CD4-positive, alpha-beta T cell (primary cell): ENCODE data around the gene POU2F3. TPM values are rescaled to one million over a fixed set of nuclear protein-coding genes. Genes with fewer than 3 reads are reported as not detected.

Source experiments
- ATAC-seq: fragments of 200-7000 bp; cut with Tn5 transposase; one replicate; pipeline ENCODE4 v1.10.0; 2022; ENCODE audit warnings: mild to moderate bottlenecking; ENCODE audit not compliant: poor library complexity
- CTCF ChIA-PET: fragments of 350-600 bp; sonication (Branson Sonifier 250); formaldehyde crosslinking; loops from one replicate; lab custom pipeline; 2021; ENCODE audit warnings: antibody characterized with exemption, inconsistent platforms; lab: Charles Lee
- POLR2A ChIA-PET: fragments of 350-600 bp; sonication (Branson Sonifier 250); formaldehyde crosslinking; loops from one replicate; lab custom pipeline; 2021; ENCODE audit warnings: antibody characterized with exemption, inconsistent platforms; lab: Charles Lee
- DNase-seq, 14 experiments: peaks; one replicate each; pipeline ENCODE4 v3.0.0-alpha.2; 2013 to 2020; ENCODE audit warnings: mixed read lengths in 2 of 14
- H3K27ac ChIP-seq, 2 donors: one replicate each; pipeline versions ENCODE4 v1.5.1 to v1.7.0; 2013; ENCODE audit warnings: low read length in 2 of 2, low read depth in 1 of 2, mild to moderate bottlenecking in 1 of 2
- H3K27me3 ChIP-seq, 2 experiments: 1 replicate in 1 of 2; 2 replicates in 1 of 2; pipeline versions ENCODE4 v1.6.1 to v1.7.0; 2013; ENCODE audit warnings: low read length in 2 of 2, control low read depth in 1 of 2, mild to moderate bottlenecking in 1 of 2, moderate library complexity in 1 of 2; ENCODE audit not compliant: insufficient read depth in 2 of 2, control insufficient read depth in 1 of 2
- H3K36me3 ChIP-seq: one replicate; pipeline ENCODE4 v1.6.1; 2013; ENCODE audit warnings: low read length, control low read depth; ENCODE audit not compliant: insufficient read depth
- H3K4me1 ChIP-seq: one replicate; pipeline ENCODE4 v1.6.1; 2013; ENCODE audit warnings: low read length, control low read depth; ENCODE audit not compliant: insufficient read depth
- H3K4me3 ChIP-seq: one replicate; pipeline ENCODE4 v1.5.1; 2013; ENCODE audit warnings: mild to moderate bottlenecking, low read length, moderate library complexity
- H3K9me3 ChIP-seq, 2 experiments: 1 replicate in 1 of 2; 2 replicates in 1 of 2; pipeline versions ENCODE4 v1.6.1 to v1.7.0; 2013; ENCODE audit warnings: low read length in 2 of 2, mild to moderate bottlenecking in 2 of 2, control low read depth in 1 of 2, moderate library complexity in 1 of 2; ENCODE audit not compliant: control insufficient read depth in 1 of 2, insufficient read depth in 1 of 2
- H3K27ac Mint-ChIP-seq: one replicate; pipeline ENCODE4 v1.8.0; 2020; ENCODE audit warnings: mixed read lengths
- H3K27me3 Mint-ChIP-seq: one replicate; pipeline ENCODE4 v1.8.0; 2021; ENCODE audit warnings: mixed read lengths
- H3K36me3 Mint-ChIP-seq: one replicate; pipeline ENCODE4 v1.8.0; 2021; ENCODE audit warnings: low read depth, mixed read lengths
- H3K4me1 Mint-ChIP-seq: one replicate; pipeline ENCODE4 v1.8.0; 2021; ENCODE audit warnings: low read depth, mixed read lengths
- H3K4me3 Mint-ChIP-seq: one replicate; pipeline ENCODE4 v1.8.0; 2020; ENCODE audit warnings: mild to moderate bottlenecking, mixed read lengths
- H3K9me3 Mint-ChIP-seq: one replicate; pipeline ENCODE4 v1.8.0; 2020; ENCODE audit warnings: mixed read lengths
- CTCF ChIP-seq: fragments of 200-600 bp; IDR thresholded peaks from one replicate; pipeline ENCODE4 v1.8.0; 2022; ENCODE audit warnings: antibody characterized with exemption, mild to moderate bottlenecking
- intact Hi-C, 2 experiments: fragments of 100-400 bp; cut with DNase I in 1 of 2; cut with micrococcal nuclease in 1 of 2; formaldehyde crosslinking; loops; one replicate each; pipeline versions ENCODE4 v1.15.1 to v1.9.0; 2023 to 2025; cut with DNase I, micrococcal nuclease
- total RNA-seq, 174 experiments: library from RNA in 2 of 174; stranded (reverse) in 2 of 174; gene quantifications; one replicate each; pipeline ENCODE4 v1.2.3 and lab custom pipeline; 2021 to 2026

Gene POU2F3
- total RNA-seq, 2 experiments from 2014 or later, result not detected

- Histone ChIP-seq H3K4me1 (no peaks in the 10 kb centered on the region), H3K27me3 (peaks cover 0 to 2% of the 10 kb centered on the region in 2 experiments), H3K36me3 (no peaks in the 10 kb centered on the region), H3K9me3 (no peaks in the 10 kb centered on the region), H3K27ac (no peak overlapping the region), H3K4me3 (no peak overlapping the region)
- Mint-ChIP-seq H3K4me3 (no peak overlapping the region), H3K27ac (no peak overlapping the region), H3K4me1 (no peaks in the 10 kb centered on the region), H3K9me3 (no peaks in the 10 kb centered on the region), H3K27me3 (no peaks in the 10 kb centered on the region), H3K36me3 (no peaks in the 10 kb centered on the region)
- POLR2A ChIA-PET, result no interaction called here
- CTCF ChIA-PET, result no interaction called here
- no peak for ATAC-seq
- intact Hi-C loops, result no loop called here
- TF ChIP-seq CTCF, result no peak
- peak in 1 of 14 experiments; percentile 30 for DNase-seq
Observed at GRCh38 chr11:120224361-120224760, 15.6 kb upstream of the POU2F3 start.

GRCh38 chr11:120224972-120225909 is 14.7 kb upstream of the POU2F3 start:
- H3K9me3 Mint-ChIP-seq, result no peaks in the 10 kb centered on the region
- no peak for ATAC-seq
- intact Hi-C loops, result no loop called here
- no peaks in the 10 kb centered on the region for H3K36me3 ChIP-seq
- H3K27me3 Mint-ChIP-seq, result peaks cover 5% of the 10 kb centered on the region
- no peak for TF ChIP-seq CTCF
- H3K9me3 ChIP-seq, result no peaks in the 10 kb centered on the region
- H3K4me1 Mint-ChIP-seq, result no peaks in the 10 kb centered on the region
- DNase-seq, result peak in 2 of 14 experiments; percentile 35 to 40
- no peak overlapping the region for H3K27ac ChIP-seq
- no peak overlapping the region for H3K4me3 ChIP-seq
- ChIA-PET POLR2A (no interaction called here), CTCF (interaction anchor here (0.7 kb wide), 1 partner anchor 148 kb away, joined by 3 read pairs; no protein-coding TSS in a partner anchor)
- no peaks in the 10 kb centered on the region for H3K36me3 Mint-ChIP-seq
- no peak overlapping the region for H3K27ac Mint-ChIP-seq
- H3K4me1 ChIP-seq, result no peaks in the 10 kb centered on the region
- peaks cover 0 to 2% of the 10 kb centered on the region in 2 experiments for H3K27me3 ChIP-seq
- H3K4me3 Mint-ChIP-seq, result no peak overlapping the region

GRCh38 chr11:120226242-120226641 is 13.7 kb upstream of the POU2F3 start:
- Histone ChIP-seq H3K4me3 (no peak overlapping the region), H3K27ac (no peak overlapping the region), H3K4me1 (no peaks in the 10 kb centered on the region), H3K9me3 (no peaks in the 10 kb centered on the region), H3K36me3 (no peaks in the 10 kb centered on the region), H3K27me3 (peaks cover 0 to 2% of the 10 kb centered on the region in 2 experiments)
- H3K4me1 Mint-ChIP-seq, result no peaks in the 10 kb centered on the region
- intact Hi-C loops, result loop anchor here in 1 of 2 experiments (2.0 kb wide), 1 partner anchor 25 kb away; no protein-coding TSS in a partner anchor
- H3K27ac Mint-ChIP-seq, result no peak overlapping the region
- ATAC-seq (no peak), DNase-seq (no peak)
- H3K4me3 Mint-ChIP-seq, result no peak overlapping the region
- H3K36me3 Mint-ChIP-seq, result no peaks in the 10 kb centered on the region
- peaks cover 7% of the 10 kb centered on the region for H3K27me3 Mint-ChIP-seq
- POLR2A ChIA-PET, result no interaction called here
- TF ChIP-seq CTCF, result no peak
- CTCF ChIA-PET, result no interaction called here
- H3K9me3 Mint-ChIP-seq, result no peaks in the 10 kb centered on the region
